Sciatic nerve (tissue), 2 donors: ENCODE measurements around the gene IFIT3. TPM values are rescaled to one million over a fixed set of nuclear protein-coding genes. Genes with fewer than 3 reads are reported as not detected.
"Not testable (repeated sequence)": the region's sequence is repeated elsewhere in the genome, so short reads cannot be mapped to it uniquely, and the experiment has no call there.

Experiments used
- ATAC-seq: fragments of 200-7000 bp; cut with Tn5 transposase; one replicate; pipeline ENCODE4 v1.9.1; 2020; ENCODE audit warnings: mild to moderate bottlenecking, moderate library complexity
- DNase-seq: peaks from one replicate; pipeline ENCODE4 v3.0.0-alpha.2; 2020; ENCODE audit warnings: low spot score
- intact Hi-C: fragments of 100-400 bp; cut with DNase I; formaldehyde crosslinking; loops from one replicate; pipeline ENCODE4 v1.14.2; 2022
- total RNA-seq: library from RNA; stranded (reverse); fragmentation: NEBNext Ultra II Directional; extraction: Animal tissue kit (Norgen Biotek cat#: 25700); gene quantifications from one replicate; pipeline ENCODE4 v1.2.1, GENCODE V29; 2021
- donor health status: DM: no; HTN: no; CAD: no.
- donor health status: DM: no; HTN: no; CAD: no.

Gene IFIT3, protein sequence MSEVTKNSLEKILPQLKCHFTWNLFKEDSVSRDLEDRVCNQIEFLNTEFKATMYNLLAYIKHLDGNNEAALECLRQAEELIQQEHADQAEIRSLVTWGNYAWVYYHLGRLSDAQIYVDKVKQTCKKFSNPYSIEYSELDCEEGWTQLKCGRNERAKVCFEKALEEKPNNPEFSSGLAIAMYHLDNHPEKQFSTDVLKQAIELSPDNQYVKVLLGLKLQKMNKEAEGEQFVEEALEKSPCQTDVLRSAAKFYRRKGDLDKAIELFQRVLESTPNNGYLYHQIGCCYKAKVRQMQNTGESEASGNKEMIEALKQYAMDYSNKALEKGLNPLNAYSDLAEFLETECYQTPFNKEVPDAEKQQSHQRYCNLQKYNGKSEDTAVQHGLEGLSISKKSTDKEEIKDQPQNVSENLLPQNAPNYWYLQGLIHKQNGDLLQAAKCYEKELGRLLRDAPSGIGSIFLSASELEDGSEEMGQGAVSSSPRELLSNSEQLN
- 25.5 TPM for total RNA-seq

DNA sequence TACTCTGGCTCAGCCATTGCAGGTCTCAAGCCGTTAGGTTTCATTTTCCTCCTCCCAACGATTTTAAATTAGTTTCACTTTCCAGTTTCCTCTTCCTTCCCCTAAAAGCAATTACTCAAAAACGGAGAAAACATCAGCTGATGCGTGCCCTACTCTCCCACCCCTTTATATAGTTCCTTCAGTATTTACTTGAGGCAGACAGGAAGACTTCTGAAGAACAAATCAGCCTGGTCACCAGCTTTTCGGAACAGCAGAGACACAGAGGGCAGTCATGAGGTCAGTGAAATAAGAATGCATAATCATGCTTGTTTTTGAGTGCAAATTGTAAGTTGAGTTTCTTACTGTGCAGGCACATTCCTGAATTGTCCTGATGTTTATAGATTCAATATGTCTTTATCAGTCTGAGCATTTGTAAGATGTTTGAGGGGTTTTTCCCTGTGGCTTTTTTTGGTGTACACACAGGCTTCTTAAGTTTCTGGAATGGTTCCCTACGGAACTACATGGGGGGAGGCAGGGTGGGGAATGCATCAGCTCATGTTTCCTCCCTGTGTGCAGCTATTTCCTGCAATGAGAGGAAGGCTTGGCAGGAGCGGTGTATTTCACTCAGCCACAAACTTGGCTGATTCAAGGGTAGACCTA is at the start of gene IFIT3:
Gene IFIT3, plus strand, starts transcription at position 195 of the 639 bp plus-strand sequence. Its CDS starts 77 bp downstream, at position 272.
- DNase-seq (peak; percentile 74), ATAC-seq (peak; percentile 94)
- intact Hi-C loops, result no loop called here

DNA sequence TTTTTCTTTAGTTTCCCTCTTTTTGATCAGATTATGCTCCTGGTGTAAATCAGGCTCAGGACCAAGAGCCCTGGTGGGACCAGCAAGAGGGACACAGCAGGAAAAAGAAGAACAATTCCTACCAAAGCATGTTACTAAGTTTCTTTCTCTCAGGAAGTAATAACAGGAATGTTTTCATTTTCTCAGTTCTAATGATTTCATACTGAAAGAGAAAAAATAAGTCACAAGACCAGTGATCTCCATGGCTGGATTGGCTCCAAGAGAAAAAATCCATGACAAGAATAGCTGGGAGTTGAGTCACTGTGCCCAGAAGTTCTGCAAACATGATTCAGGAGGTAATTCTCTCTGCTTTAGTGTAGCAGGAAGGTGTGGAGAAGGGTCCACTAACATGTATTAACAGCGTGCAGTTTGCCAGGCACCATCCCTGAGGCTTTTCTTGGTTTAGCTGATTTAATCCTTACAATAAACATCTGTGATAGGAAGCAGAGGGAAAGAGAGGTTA is 49.7 kb upstream of the IFIT3 start:
- ATAC-seq (peak; percentile 85), DNase-seq (no peak)
- intact Hi-C loops, result no loop called here

DNA sequence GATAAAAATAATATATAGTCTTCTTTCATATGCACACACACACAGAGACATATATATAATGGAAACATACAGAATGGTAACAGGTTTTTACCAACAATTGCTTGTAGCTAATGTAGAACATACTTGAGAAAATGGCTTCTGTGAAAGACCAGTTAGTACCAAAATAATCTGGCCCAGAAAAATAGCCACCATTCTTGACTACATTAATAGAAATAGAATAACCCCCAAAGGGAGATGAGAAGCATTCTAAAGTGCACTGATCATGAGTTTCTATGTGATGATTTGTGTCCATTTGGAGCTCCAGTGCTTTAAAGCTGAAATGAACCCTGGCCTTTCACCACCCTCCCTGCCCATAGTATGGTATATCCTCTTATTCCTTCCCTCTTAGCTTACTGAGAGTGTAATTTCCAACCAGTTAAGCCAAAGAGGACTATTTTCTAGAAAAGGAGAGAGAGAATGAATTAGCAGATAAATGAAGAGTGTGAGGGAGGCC is 48.9 kb upstream of the IFIT3 start:
- intact Hi-C loops, result no loop called here
- ATAC-seq (no peak), DNase-seq (no peak)

DNA sequence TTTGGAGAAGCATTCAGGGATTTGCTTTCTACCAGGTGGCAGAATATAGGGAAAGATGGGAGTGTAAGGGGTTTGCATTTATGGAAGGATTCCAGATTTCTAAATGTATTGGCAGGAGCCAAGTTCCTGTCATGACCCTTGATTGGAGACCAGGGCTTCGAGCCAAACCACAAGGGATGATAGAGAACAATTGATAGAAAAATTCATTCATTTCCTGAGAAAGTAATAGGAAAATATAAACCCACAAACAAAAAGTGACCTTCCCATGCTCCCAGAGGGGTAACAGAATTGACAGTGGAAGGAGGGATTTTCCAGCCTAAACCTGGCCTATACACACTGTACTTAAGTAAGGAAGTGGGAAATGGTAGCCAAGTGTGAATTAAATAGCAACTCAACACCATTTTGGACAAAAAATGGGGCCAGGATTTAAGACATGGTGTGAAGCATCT is 48.4 kb upstream of the IFIT3 start:
- DNase-seq (no peak), ATAC-seq (no peak)
- intact Hi-C loops, result no loop called here

DNA sequence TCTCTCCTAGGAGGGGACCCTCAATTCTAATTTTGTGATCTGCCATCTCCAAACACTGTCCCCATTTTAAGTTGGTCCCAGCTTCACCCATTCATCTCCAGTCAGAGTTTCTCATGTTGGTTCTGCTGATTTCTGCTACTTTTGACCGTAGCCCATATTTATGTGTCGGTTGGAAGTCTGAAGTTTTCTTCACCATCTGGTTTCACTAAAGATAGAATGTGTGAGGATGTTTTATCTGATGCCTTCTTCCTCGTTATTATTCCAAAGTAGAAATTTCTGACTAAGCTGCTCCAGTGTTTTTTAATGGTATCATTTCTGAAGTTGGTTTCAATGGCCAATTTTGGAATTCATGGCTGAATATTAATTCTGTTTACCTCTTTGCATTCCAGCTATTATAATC is 47.3 kb upstream of the IFIT3 start:
- intact Hi-C loops, result no loop called here
- ATAC-seq (no peak), DNase-seq (no peak)

DNA sequence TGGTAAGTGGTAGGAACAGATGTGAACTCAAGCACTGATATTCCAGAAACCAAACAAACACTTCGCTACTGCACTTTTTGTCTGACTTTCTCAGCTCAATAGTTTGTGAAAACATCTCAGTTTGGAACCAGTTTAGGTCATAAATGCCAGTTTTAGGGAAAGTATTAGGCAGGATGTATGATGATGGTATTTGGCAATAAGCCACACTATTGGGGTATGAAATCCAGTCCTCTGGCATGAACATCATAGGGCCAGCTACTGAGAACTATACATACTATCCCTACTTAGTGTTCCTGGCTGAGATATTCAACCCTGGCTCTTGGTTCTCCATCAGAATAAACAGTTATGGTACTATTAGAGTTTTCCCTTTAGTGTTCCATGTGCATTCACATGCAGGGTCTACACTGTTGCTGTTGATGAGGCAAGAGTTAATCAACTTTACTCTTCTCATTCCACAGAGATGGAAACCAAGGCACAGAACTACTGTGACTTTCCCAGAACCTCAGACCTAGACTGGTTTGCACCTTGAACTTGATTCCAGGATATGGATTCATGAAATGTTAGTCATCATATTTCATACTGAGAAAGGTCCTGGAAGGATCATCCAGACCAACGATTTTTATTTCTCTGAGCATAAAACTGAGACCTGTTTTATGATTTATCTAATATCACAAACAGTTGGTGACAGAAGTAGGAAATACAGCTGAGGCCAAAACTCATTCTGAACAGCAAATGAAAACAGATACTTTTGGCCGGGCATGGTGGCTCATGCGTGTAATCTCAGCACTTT is 46.0 kb upstream of the IFIT3 start:
- intact Hi-C loops, result no loop called here
- DNase-seq, result no peak
- no peak for ATAC-seq

DNA sequence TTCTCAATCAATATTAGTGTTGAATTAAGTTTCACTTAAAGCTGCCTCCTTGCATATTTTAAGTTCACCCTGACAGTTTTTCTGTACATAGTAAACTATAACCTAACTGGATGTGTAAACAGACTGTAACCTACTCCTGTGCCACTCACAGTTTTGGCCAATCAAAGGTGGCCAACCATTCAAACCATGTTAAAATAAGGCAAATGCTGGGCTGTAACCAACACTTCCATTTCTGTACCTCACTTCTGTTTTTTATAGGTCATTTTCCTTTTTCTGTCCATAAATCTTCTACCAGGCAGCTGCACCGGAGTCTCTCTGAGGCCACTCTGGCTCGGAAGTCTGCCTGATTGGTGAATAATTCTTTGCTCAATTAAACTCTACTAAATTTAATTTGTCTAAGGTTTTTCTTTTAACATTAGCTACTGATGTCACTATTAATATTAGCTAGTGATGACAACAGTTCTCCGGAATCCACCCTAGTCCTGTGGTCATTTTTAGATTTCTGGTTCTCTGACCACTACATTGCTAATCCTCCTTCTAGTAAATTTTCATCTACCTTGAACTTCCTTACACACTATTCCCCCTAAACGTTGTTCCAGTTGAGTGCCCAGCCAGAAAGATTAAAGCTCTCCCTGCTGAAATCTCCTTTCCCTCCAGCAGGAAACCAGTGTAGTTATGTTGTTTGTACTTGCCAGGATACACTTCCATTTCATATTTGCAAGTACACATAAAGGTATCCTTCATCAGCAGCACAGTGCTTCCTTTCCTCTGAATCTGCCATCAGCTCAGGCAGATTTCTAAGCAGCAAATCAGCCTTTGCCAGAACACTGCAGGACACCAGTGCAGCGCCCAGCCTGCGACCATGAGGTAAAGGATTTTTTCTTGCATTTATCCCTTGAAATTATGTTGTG is 44.5 kb upstream of the IFIT3 start:
- intact Hi-C loops, result no loop called here
- peak; percentile 58 for ATAC-seq

DNA sequence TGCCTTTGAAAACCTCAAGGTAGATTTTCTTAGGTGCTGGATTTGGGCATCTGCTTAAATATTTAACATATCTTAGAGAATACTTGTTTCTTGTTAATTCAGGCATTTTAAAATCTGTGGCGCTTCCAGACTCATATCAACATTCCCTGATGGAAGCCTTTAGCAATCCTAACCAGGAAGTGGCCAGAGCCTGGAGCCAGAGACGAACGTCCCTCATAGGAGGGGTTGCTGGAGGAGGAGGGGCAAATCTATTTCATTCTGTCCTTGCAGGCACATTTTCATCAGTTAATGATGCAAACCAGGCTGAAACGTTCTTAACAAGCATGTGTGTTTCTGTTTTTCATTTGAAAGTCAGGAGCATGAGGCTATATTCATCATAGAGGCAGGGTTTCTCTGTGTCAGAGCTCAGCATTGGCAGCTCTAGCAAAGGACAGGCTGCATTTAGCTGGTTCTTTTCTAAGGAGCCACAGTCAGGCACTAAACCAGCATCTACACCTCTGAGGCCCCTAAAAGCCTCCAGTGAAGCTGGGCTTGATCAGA is 43.8 kb upstream of the IFIT3 start:
- ATAC-seq, result peak; percentile 95
- intact Hi-C loops, result no loop called here
- peak; percentile 72 for DNase-seq

More for the DNA sequence above, 44.5 kb upstream of the IFIT3 start:
- DNase-seq, result no peak

DNA sequence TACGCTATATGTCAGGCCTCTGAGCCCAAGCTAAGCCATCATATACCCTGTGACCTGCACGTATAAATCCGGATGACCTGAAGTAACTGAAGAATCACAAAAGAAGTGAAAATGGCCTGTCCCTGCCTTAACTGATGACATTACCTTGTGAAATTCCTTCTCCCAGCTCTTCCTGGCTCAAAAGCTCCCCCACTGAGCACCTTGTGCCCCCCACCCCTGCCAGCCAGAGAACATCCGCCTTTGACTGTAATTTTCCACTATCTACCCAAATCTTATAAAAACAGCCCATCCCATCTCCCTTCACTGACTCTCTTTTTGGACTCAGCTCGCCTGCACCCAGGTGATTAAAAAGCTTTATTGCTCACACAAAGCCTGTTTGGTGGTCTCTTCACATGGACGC is 43.1 kb upstream of the IFIT3 start:
- intact Hi-C loops, DNase-seq, ATAC-seq: not testable (repeated sequence)

DNA sequence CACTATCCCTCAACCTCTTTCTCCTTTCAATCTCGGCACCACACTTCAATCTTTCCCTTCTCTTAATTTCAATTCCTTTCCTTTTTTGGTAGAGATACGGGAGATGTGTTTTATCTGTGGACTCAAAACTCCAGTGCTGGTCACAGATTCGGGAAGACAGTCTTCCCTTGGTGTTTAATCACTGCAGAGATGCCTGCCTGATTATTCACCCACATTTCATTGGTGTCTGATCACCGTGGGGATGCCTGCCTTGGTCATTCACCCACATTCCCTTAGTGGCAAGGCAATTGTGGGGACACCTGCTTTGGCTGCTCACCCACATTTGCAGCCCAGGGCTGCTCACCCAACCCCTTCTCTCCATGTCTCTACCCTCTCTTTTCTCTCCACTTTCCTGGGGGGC is 42.5 kb upstream of the IFIT3 start:
- intact Hi-C loops, result not testable (repeated sequence)

DNA sequence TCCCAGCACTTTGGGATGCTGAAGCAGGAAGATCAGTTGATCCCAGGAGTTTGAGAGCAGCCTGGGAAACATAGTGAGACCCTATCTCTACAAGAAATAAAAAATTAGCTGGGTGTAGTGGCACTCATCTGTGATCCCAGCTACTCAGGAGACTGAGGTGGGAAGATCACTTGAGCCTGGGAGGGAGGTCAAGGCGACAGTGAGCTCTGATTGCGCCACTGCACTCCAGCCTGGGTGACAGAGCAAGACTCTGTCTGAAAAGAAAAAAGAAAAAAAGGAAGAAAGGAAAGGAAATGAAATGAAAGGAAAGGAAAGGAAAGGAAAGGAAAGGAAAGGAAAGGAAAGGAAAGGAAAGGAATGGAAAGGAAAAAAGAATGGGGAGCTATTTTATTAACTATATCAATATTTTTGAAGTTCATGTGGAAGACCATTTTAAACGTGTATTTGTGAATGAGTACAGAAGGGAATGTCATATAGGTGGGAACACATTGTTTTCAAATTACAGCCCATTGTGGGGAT is 33.0 kb upstream of the IFIT3 start:
- intact Hi-C loops, result no loop called here
- no peak for DNase-seq
- no peak for ATAC-seq

More for the DNA sequence above, 42.5 kb upstream of the IFIT3 start:
- not testable (repeated sequence) for ATAC-seq, DNase-seq

DNA sequence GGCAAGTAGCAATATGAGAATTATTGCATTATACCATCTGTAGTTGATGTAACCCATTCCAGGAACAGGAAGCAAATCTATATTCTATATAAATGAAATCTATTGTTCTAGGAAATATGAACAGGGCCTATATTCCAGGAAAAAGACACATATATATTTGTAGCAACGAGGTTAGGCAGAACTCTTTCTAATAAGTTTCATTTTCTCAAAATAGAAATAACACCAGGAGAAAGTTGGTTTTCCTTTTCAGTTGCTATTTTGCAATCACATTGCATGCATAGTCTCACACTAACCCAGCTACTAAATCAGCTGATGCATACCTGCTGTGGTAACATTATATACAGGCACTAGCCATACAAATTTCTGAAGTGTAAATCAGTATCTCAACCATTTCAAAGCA is 32.2 kb upstream of the IFIT3 start:
- ATAC-seq (peak; percentile 57), DNase-seq (no peak)
- intact Hi-C loops, result no loop called here

DNA sequence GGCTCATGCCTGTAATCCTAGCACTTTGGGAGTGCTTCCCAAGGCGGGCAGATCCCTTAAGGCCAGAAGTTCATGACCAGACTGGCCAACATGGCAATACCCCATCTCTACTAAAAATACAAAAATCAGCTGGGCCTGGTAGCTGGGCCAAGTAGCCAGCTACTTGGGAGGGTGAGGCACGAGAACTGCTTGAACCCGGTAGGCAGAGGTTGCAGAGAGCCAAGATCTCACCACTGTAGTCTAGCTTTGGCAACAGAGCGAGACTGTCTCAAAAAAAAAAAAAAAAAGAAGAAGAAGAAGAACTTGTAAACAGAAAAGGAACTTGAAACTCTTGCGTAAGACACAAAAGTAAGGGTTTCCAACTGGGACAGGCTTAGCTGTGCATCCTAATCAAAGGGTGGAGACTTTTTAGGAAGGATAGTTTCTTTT is 31.6 kb upstream of the IFIT3 start:
- DNase-seq (no peak), ATAC-seq (peak; percentile 90)
- intact Hi-C loops, result no loop called here

DNA sequence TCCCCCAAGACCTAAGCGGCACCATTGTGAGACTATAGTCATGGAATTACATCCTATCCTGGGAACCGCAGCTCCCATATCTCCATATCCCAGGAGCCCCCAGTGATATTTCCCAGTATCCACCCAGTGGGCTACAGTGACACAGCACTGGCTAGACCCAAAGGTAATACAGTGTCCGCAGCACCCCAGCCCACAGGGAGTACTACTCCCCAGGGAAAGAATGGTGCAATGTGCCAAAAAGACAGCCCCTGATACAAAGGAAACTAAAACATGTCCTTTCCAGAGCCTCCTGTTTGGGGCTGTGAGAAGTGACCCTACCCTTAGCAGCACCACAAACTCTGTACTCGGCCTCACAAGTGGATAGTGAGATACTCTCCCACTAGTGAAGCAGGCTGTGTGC is 30.4 kb upstream of the IFIT3 start:
- intact Hi-C loops, result no loop called here
- DNase-seq, result no peak
- no peak for ATAC-seq

DNA sequence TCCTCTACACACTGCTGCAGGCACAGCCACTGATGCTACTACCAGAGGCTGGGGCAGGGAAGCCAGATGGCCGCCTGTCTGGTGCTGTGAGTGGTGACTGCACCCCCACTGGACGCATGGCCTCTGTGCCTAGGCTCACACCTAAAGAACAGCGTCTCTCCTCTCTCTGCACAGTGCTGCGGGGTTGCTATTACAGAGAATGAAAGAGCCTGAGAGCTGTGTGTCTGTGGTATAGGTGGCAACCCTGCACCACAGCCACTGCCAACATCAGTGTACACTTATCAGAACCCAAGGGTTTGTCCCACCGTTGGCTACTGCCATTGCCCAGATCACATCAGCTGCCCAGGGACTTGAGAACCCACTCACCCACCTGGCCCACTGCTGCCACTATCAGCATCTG is 30.0 kb upstream of the IFIT3 start:
- ATAC-seq (no peak), DNase-seq (no peak)
- intact Hi-C loops, result no loop called here

DNA sequence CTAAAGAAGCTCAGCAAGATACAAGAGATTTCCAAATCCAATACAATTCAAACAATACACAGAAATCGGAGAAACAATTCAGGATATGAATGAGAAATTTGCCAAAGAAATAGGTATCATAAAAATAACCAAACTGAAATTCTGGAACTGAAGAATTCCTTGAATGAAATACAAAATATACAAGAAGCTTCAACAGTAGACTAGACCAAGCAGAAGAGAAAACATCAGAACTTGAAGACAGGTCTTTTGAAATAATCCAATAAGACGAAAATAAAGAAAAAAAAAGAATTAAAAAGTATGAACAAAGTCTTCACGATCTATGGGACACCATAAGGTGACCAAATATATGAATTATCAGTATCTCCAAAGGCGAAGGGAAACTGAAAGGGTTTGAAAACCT is 28.8 kb upstream of the IFIT3 start:
- ATAC-seq (no peak), DNase-seq (no peak)
- intact Hi-C loops, result no loop called here

DNA sequence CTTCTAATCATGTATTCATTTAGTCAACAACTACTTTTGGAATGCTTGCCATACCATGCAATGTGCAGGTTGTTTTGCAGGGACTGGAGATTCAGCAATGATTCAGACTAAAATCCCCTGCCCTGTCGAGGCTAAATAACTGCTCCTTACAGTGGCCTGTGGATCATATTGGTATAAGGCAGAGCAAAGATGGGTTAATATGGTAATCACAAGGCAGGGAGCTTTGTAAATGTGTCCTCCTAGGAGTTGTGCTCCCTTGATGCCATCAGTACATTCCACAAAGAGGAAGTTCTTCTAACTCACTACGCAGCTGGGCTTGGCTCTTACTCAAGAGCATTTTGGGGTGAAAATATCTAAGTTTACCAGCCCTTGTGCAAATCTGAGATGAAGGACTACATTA is 26.6 kb upstream of the IFIT3 start:
- peak; percentile 76 for ATAC-seq
- no peak for DNase-seq
- intact Hi-C loops, result no loop called here
